Chondrocyte (in vitro differentiated cells): ENCODE measurements around the gene HAUS3. TPM values are rescaled to one million over a fixed set of nuclear protein-coding genes. Genes with fewer than 3 reads are reported as not detected.
"Not testable (repeated sequence)": the region's sequence is repeated elsewhere in the genome, so short reads cannot be mapped to it uniquely, and the experiment has no call there.

Experiments used
- DNase-seq: peaks from one replicate; pipeline ENCODE4 v3.0.0; 2021; ENCODE audit warnings: mixed read lengths, low spot score
- H3K27ac Mint-ChIP-seq: one replicate; pipeline ENCODE4 v1.8.0; 2021; ENCODE audit warnings: mild to moderate bottlenecking, moderate library complexity, mixed read lengths; ENCODE audit not compliant: unreplicated experiment
- H3K27me3 Mint-ChIP-seq: 2 replicates; pipeline ENCODE4 v1.8.0; 2021; ENCODE audit warnings: low read depth, mixed read lengths
- H3K36me3 Mint-ChIP-seq: 2 replicates; pipeline ENCODE4 v1.8.0; 2021; ENCODE audit warnings: low read depth, mixed read lengths
- H3K4me1 Mint-ChIP-seq: 2 replicates; pipeline ENCODE4 v1.8.0; 2021; ENCODE audit warnings: low read depth, mild to moderate bottlenecking, mixed read lengths
- H3K4me3 Mint-ChIP-seq: one replicate; pipeline ENCODE4 v1.8.0; 2021; ENCODE audit warnings: mild to moderate bottlenecking, moderate library complexity, mixed read lengths; ENCODE audit not compliant: unreplicated experiment
- H3K9me3 Mint-ChIP-seq: 2 replicates; pipeline ENCODE4 v1.8.0; 2021; ENCODE audit warnings: low read depth, mixed read lengths
- total RNA-seq: library from RNA; stranded (reverse); gene quantifications from 3 replicates; pipeline ENCODE4 v1.2.1, GENCODE V29; 2021
- TF ChIP-seq, protein P1 (sequence below): fragments of 200-600 bp; sonication (generic); IDR thresholded peaks from 2 replicates; pipeline ENCODE4 v1.5.0; 2021; ENCODE audit warnings: antibody characterized with exemption, mild to moderate bottlenecking, moderate library complexity

HAUS3 gene
- total RNA-seq, 1 donor from 2014 or later: 10.0 TPM

- no peaks in the 10 kb centered on the region for H3K9me3 Mint-ChIP-seq
- no peaks in the 10 kb centered on the region for H3K4me1 Mint-ChIP-seq
- H3K27me3 Mint-ChIP-seq: no peaks in the 10 kb centered on the region
- peaks cover 4% of the 10 kb centered on the region for H3K36me3 Mint-ChIP-seq
- H3K4me3 Mint-ChIP-seq: no peak overlapping the region
- TF ChIP-seq, protein P1, sequence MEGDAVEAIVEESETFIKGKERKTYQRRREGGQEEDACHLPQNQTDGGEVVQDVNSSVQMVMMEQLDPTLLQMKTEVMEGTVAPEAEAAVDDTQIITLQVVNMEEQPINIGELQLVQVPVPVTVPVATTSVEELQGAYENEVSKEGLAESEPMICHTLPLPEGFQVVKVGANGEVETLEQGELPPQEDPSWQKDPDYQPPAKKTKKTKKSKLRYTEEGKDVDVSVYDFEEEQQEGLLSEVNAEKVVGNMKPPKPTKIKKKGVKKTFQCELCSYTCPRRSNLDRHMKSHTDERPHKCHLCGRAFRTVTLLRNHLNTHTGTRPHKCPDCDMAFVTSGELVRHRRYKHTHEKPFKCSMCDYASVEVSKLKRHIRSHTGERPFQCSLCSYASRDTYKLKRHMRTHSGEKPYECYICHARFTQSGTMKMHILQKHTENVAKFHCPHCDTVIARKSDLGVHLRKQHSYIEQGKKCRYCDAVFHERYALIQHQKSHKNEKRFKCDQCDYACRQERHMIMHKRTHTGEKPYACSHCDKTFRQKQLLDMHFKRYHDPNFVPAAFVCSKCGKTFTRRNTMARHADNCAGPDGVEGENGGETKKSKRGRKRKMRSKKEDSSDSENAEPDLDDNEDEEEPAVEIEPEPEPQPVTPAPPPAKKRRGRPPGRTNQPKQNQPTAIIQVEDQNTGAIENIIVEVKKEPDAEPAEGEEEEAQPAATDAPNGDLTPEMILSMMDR: no peak
- no peak for DNase-seq
- no peak overlapping the region for H3K27ac Mint-ChIP-seq
Measured at GRCh38 chr4:2226261-2226660, 15.7 kb downstream of the HAUS3 start.

- H3K4me1 Mint-ChIP-seq: peaks cover 6% of the 10 kb centered on the region
- no peaks in the 10 kb centered on the region for H3K27me3 Mint-ChIP-seq
- TF ChIP-seq, protein P1: no peak
- no peak for DNase-seq
- peaks cover 4% of the 10 kb centered on the region for H3K36me3 Mint-ChIP-seq
- no peaks in the 10 kb centered on the region for H3K9me3 Mint-ChIP-seq
- no peak overlapping the region for H3K4me3 Mint-ChIP-seq
- H3K27ac Mint-ChIP-seq: no peak overlapping the region
Measured at GRCh38 chr4:2222838-2223237, 19.1 kb downstream of the HAUS3 start.

DNA sequence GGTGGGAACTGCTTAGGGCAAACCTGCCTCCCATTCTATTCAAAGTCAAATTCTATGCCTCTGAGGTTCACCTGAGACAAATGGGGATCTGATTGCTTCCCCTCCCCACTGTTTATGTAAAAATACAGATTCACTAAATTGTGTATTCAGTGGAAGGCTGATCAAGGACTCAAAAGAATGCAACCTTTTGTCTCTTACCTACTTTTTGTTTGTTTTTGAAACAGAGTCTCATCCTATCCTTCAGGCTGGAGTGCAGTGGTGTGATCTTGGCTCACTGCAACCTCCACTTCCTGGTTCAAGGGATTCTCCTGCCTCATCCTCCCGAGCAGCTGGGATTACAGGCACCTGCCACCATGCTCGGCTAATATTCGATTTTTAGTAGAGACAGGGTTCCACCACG, 20.5 kb downstream of the HAUS3 start:
- H3K4me3 Mint-ChIP-seq, H3K9me3 Mint-ChIP-seq, H3K36me3 Mint-ChIP-seq, H3K27ac Mint-ChIP-seq, DNase-seq, H3K27me3 Mint-ChIP-seq, H3K4me1 Mint-ChIP-seq: not testable (repeated sequence)

DNA sequence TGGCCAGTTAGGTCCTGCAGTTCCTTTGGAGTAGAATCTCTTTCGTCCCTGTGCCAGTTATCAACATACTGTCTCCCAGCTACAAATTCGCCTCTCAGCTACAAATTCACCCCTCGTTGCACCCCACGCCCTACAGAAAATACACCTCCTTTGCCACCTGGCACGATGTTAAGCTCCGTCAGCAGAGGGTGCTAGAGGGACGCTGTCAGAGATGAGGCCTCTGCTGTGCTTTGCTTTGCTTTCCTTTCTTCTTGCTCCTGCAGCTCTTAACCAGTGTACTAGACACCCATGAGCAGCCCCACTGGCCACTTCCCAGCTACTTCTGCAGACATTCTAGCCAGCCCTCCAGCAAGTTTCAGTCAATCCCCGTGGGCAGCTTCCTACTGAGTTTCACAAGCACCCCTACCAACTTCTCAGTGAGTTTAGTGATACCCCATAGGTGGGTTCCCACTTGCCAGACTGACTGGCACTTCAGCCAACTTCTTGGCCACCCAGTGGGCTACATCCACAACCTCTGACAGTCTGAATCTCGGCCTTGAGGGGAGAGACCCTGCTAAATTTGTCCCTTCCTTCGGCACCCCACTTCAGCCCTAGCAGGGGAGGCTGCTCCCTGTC, 21.8 kb downstream of the HAUS3 start:
- DNase-seq: no peak
- Mint-ChIP-seq H3K4me3 (no peak overlapping the region), H3K4me1 (peaks cover 6% of the 10 kb centered on the region)

GRCh38 chr4:2219233-2219760, 22.6 kb downstream of the HAUS3 start:
- Mint-ChIP-seq H3K4me1 (peaks cover 6% of the 10 kb centered on the region), H3K4me3 (no peak overlapping the region), H3K27me3 (no peaks in the 10 kb centered on the region), H3K36me3 (no peaks in the 10 kb centered on the region), H3K27ac (no peak overlapping the region), H3K9me3 (no peaks in the 10 kb centered on the region)
- TF ChIP-seq, protein P1: no peak
- DNase-seq: no peak

More for the DNA sequence above, 21.8 kb downstream of the HAUS3 start:
- Mint-ChIP-seq H3K27me3 (no peaks in the 10 kb centered on the region), H3K36me3 (no peaks in the 10 kb centered on the region), H3K9me3 (no peaks in the 10 kb centered on the region), H3K27ac (peak overlapping the region; percentile 72)
- TF ChIP-seq, protein P1: peak; percentile 90

DNA sequence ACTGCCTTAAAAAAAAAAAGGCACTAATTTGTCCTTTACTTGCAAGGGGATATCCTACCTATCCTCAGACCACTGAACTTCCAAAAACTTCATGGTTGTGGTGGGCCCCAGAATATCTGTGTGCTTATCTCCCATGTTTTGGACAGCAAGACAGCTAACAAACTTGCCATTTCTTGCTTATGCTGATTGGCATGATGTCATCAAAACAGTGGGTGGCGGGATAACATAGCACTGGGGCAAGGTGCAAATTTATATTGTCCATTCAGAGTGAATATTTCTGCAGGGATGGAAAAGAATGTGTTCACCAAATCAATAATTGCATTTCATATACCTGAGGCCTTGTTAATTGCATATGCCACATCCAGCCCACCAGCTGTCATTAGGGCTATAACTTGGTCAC, 23.5 kb downstream of the HAUS3 start:
- no peaks in the 10 kb centered on the region for H3K9me3 Mint-ChIP-seq
- TF ChIP-seq, protein P1: no peak
- H3K27me3 Mint-ChIP-seq: no peaks in the 10 kb centered on the region
- no peak overlapping the region for H3K4me3 Mint-ChIP-seq
- H3K27ac Mint-ChIP-seq: no peak overlapping the region
- H3K36me3 Mint-ChIP-seq: no peaks in the 10 kb centered on the region
- H3K4me1 Mint-ChIP-seq: peaks cover 6% of the 10 kb centered on the region
- DNase-seq: no peak
